OCI-LY7 (cell line): ENCODE results near the gene RIMS3. TPM values are rescaled to one million over a fixed set of nuclear protein-coding genes. Genes with fewer than 3 reads are reported as not detected.

ENCODE experiments used
- BruUV-seq: library from RNA; stranded (reverse); fragments of 400-500 nt; replicated peaks from 2 replicates; lab custom pipeline; 2021; lab: Mats Ljungman, UMichigan
- CTCF ChIA-PET: fragments of 300-600 bp; sonication (Branson Sonifier 250); formaldehyde crosslinking; loops from one replicate; lab custom pipeline; 2022; ENCODE audit warnings: antibody characterized with exemption; ENCODE audit not compliant: unreplicated experiment; lab: Charles Lee
- POLR2A ChIA-PET: fragments of 300-600 bp; sonication (Branson Sonifier 250); formaldehyde crosslinking; loops from one replicate; lab custom pipeline; 2022; ENCODE audit warnings: antibody characterized with exemption; lab: Charles Lee
- DNase-seq: peaks from one replicate; pipeline ENCODE4 v3.0.0-alpha.2; 2015; ENCODE audit warnings: low spot score
- H2AFZ ChIP-seq: fragments of 200-600 bp; sonication (generic), shearing (Covaris generic); 2 replicates; pipeline ENCODE4 v1.6.1; 2014; ENCODE audit warnings: mild to moderate bottlenecking, antibody characterized with exemption, low read length, moderate library complexity
- H3K27ac ChIP-seq: fragments of 200-600 bp; sonication (generic); 2 replicates; pipeline ENCODE4 v1.5.1; 2014; ENCODE audit warnings: mixed run types, low read depth, mild to moderate bottlenecking, moderate library complexity, low read length, inconsistent platforms; ENCODE audit not compliant: poor library complexity, severe bottlenecking
- H3K36me3 ChIP-seq: fragments of 200-600 bp; sonication (generic); 2 replicates; pipeline ENCODE4 v1.6.1; 2014; ENCODE audit warnings: mild to moderate bottlenecking, antibody characterized with exemption, low read length, moderate library complexity, mixed read lengths; ENCODE audit not compliant: insufficient read depth
- H3K4me1 ChIP-seq: fragments of 200-600 bp; sonication (generic); 2 replicates; pipeline ENCODE4 v1.5.1; 2014; ENCODE audit warnings: mild to moderate bottlenecking, low read length; ENCODE audit not compliant: insufficient read depth, poor library complexity, severe bottlenecking
- H3K4me2 ChIP-seq: fragments of 200-600 bp; sonication (generic); 2 replicates; pipeline ENCODE4 v1.6.1; 2014; ENCODE audit warnings: mild to moderate bottlenecking, low read length
- H3K4me3 ChIP-seq: fragments of 200-600 bp; sonication (generic); 2 replicates; pipeline ENCODE4 v1.5.1; 2014; ENCODE audit warnings: mild to moderate bottlenecking, low read depth, low read length; ENCODE audit not compliant: poor library complexity, severe bottlenecking
- H3K79me2 ChIP-seq: fragments of 200-600 bp; sonication (generic); 2 replicates; pipeline ENCODE4 v1.6.1; 2016; ENCODE audit warnings: low read depth, mild to moderate bottlenecking, low read length, moderate library complexity, mixed read lengths; ENCODE audit not compliant: insufficient read depth
- H3K9me2 ChIP-seq: fragments of 200-600 bp; sonication (generic); 2 replicates; pipeline ENCODE4 v1.6.1; 2016; ENCODE audit warnings: mild to moderate bottlenecking, low read length, mixed read lengths; ENCODE audit not compliant: insufficient read depth
- H3K9me3 ChIP-seq: fragments of 200-600 bp; sonication (generic); 2 replicates; pipeline ENCODE4 v1.6.1; 2014; ENCODE audit warnings: mild to moderate bottlenecking, mixed run types, low read length, mixed read lengths
- H4K20me1 ChIP-seq: fragments of 200-600 bp; sonication (generic); 2 replicates; pipeline ENCODE4 v1.6.1; 2014; ENCODE audit warnings: mild to moderate bottlenecking, antibody characterized with exemption, low read length, moderate library complexity, mixed read lengths; ENCODE audit not compliant: insufficient read depth
- CTCF ChIP-seq: fragments of 200-600 bp; sonication (generic); conservative IDR thresholded peaks from 2 replicates; pipeline ENCODE4 v1.5.1; 2014; ENCODE audit warnings: mild to moderate bottlenecking, antibody characterized with exemption, low read length, moderate library complexity, mixed read lengths
- EZH2phosphoT487 ChIP-seq: fragments of 200-600 bp; sonication (generic); IDR thresholded peaks from 2 replicates; pipeline ENCODE4 v1.6.1; 2018; ENCODE audit warnings: low read depth, borderline replicate concordance, mild to moderate bottlenecking, mixed run types, antibody characterized with exemption, low read length, moderate library complexity, mixed read lengths
- intact Hi-C: fragments of 100-400 bp; cut with micrococcal nuclease; formaldehyde crosslinking; loops from one replicate; pipeline ENCODE4 v1.10.0; 2022; ENCODE audit not compliant: unreplicated experiment
- total RNA-seq, 2 experiments: library from RNA; depleted of rRNA in 1 of 2; stranded (reverse); fragments of >200 nt in 1 of 2; shearing (Covaris generic) in 1 of 2; gene quantifications; 2 replicates each; pipeline ENCODE4 v1.2.3, GENCODE V29; 2014 to 2022

Gene RIMS3
- total RNA-seq, 2 experiments from 2014 or later: 80.3 to 89.3 TPM

DNA sequence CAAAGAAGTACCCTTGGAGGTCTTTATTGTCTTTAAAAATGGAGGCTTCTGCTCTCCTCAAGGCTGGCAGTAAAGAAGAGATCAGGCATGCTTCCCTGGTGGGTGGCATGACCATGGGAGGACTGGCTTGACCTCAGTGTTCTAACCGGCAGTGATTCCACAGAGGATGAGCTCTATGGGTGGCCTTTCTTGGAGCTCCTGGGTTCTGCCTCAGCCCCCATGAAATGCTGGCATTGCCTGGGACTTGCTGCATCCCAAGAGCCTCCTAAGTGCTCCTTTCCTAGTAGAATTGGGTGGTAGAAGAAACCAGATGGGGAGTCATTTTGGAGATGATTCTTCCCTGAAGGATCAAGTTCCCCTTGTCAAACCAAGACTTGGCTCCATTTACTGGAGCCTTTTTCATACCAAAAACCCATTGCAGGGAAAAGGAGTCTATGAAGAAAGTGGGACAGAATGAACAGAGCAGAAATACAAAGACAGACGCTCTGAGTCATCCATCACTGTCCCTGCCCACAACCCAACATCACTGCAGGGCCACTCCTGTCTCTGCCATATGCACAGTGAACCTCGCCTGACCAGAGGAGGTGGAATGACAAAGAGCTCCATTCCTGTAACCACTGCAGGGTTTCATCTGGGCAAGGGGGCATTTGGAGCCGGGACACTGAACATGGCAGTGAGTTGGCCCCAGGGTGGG, 42.4 kb downstream of the RIMS3 start:
- ChIA-PET CTCF (no interaction called here), POLR2A (no interaction called here)
- no peak overlapping the region for H3K4me2 ChIP-seq
- TF ChIP-seq CTCF (no peak), EZH2phosphoT487 (no peak)
- no peaks in the 10 kb centered on the region for H3K79me2 ChIP-seq
- H3K4me3 ChIP-seq: no peak overlapping the region
- no peaks in the 10 kb centered on the region for H3K9me3 ChIP-seq
- H3K9me2 ChIP-seq: no peaks in the 10 kb centered on the region
- intact Hi-C loops: no loop called here
- DNase-seq: no peak
- BruUV-seq: no TSS peak
- no peak overlapping the region for H3K27ac ChIP-seq
- no peaks in the 10 kb centered on the region for H4K20me1 ChIP-seq
- no peak overlapping the region for H2AFZ ChIP-seq
- H3K36me3 ChIP-seq: peaks cover 11% of the 10 kb centered on the region
- H3K4me1 ChIP-seq: no peaks in the 10 kb centered on the region

DNA sequence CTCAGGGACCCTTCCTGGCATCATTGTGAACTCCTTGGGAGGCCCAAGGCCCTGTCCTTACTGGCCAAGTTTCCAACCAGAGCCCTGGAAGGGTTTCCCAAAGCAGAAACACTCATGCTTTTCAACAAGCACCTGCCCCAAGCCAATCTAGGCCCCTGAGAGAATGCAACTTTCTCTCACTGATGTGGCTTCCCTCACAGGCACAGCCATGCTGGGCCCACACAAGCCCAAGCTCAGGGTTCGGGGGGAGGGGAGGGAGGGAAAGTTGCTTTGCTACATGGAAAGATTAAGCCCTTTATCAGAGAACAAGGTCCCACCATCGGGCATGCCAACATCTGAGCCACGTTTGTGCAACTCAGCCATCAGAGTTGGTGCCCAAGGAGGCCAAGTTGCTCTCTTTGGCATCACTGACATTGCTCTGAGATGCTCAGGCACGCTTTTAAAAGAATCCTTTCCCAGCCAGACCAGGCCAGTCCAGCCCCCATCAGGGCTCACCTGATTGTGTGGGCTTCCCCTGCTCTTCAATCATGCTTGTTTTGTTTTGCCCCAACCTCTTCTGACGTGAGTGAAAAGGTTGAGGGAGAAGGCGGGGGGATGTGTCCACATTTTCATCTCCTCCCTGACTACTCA, 43.5 kb downstream of the RIMS3 start:
- Histone ChIP-seq H3K4me3 (no peak overlapping the region), H3K79me2 (no peaks in the 10 kb centered on the region), H3K9me3 (no peaks in the 10 kb centered on the region), H3K9me2 (no peaks in the 10 kb centered on the region), H3K27ac (no peak overlapping the region), H3K36me3 (peaks cover 6% of the 10 kb centered on the region; the same call in 1 of the 2 replicates), H3K4me2 (no peak overlapping the region), H4K20me1 (no peaks in the 10 kb centered on the region), H3K4me1 (no peaks in the 10 kb centered on the region), H2AFZ (no peak overlapping the region)
- intact Hi-C loops: no loop called here
- DNase-seq: no peak
- TF ChIP-seq CTCF (no peak), EZH2phosphoT487 (no peak)
- ChIA-PET CTCF (no interaction called here), POLR2A (interaction anchor here (0.6 kb wide), 1 partner anchor 214 kb away, joined by 4 read pairs; no protein-coding TSS in a partner anchor)
- no TSS peak for BruUV-seq
